ENCODE data around the gene ISG20L2.

ISG20L2 gene

GRCh38 chr1:156752843-156753482 lies 24.4 kb upstream of the ISG20L2 start:
- DNase-seq, result no peak

- DNase-seq, result peak; percentile 95
Measured at GRCh38 chr1:156751757-156752481, 23.4 kb upstream of the ISG20L2 start.

- DNase-seq, result no peak
Measured at GRCh38 chr1:156751451-156751756, 22.8 kb upstream of the ISG20L2 start, which contains the start of gene HDGF. Gene HDGF, minus strand, starts transcription at chr1:156751675. Its CDS starts 246 bp downstream, at chr1:156751429.

- no peak for DNase-seq
Measured at GRCh38 chr1:156750711-156751450, 22.3 kb upstream of the ISG20L2 start.

- peak; percentile 51 for DNase-seq
Measured at GRCh38 chr1:156750191-156750672, 21.7 kb upstream of the ISG20L2 start.

- no peak for DNase-seq
Measured at GRCh38 chr1:156749419-156750118, 21.0 kb upstream of the ISG20L2 start.

- DNase-seq, result no peak
Measured at GRCh38 chr1:156748670-156749418, 20.3 kb upstream of the ISG20L2 start.

- DNase-seq, result no peak
Measured at GRCh38 chr1:156747742-156748669, 19.4 kb upstream of the ISG20L2 start.

GRCh38 chr1:156746728-156747631 lies 18.4 kb upstream of the ISG20L2 start:
- DNase-seq, result peak; percentile 70

- DNase-seq, result no peak
Measured at GRCh38 chr1:156746406-156746727, 17.8 kb upstream of the ISG20L2 start.

GRCh38 chr1:156745881-156746280 lies 17.3 kb upstream of the ISG20L2 start:
- DNase-seq, result no peak

- DNase-seq, result no peak
Measured at GRCh38 chr1:156744786-156745419, 16.3 kb upstream of the ISG20L2 start.

- DNase-seq, result no peak
Measured at GRCh38 chr1:156744344-156744743, 15.8 kb upstream of the ISG20L2 start.

GRCh38 chr1:156743367-156744302 lies 15.1 kb upstream of the ISG20L2 start:
- no peak for DNase-seq

- no peak for DNase-seq
Measured at GRCh38 chr1:156742801-156743200, 14.2 kb upstream of the ISG20L2 start.

- DNase-seq, result no peak
Measured at GRCh38 chr1:156742017-156742416, 13.5 kb upstream of the ISG20L2 start.

- DNase-seq, result no peak
Measured at GRCh38 chr1:156741481-156741983, 13.0 kb upstream of the ISG20L2 start.

GRCh38 chr1:156740741-156741480 lies 12.3 kb upstream of the ISG20L2 start, which contains the start of gene MRPL24:
Gene MRPL24, minus strand, starts transcription at chr1:156741088. Its CDS starts 2,384 bp downstream, at chr1:156738704.
- DNase-seq, result peak; percentile 92
